Neural cell (in vitro differentiated cells): ENCODE measurements around the gene SNTA1.

Source experiments
- CTCF ChIP-seq: fragments of 450-650 bp; IDR thresholded peaks from 2 replicates; pipeline ENCODE4 v1.5.1; 2014; ENCODE audit warnings: antibody characterized with exemption, mild to moderate bottlenecking, moderate library complexity; ENCODE audit not compliant: poor library complexity, severe bottlenecking
- EZH2 ChIP-seq: fragments of 200-600, 300-800 bp; shearing (Covaris generic), sonication (generic); IDR thresholded peaks from 2 replicates; pipeline ENCODE4 v1.6.1; 2014; ENCODE audit warnings: antibody characterized with exemption, low read length, borderline replicate concordance, mild to moderate bottlenecking; ENCODE audit not compliant: insufficient read depth, poor library complexity, severe bottlenecking

- TF ChIP-seq EZH2 (no peak), CTCF (no peak)
Measured at GRCh38 chr20:33472868-33473435, 29.4 kb upstream of the SNTA1 start.
